Ovary (tissue), 9 donors: ENCODE measurements around the gene GPR183. TPM values are rescaled to one million over a fixed set of nuclear protein-coding genes. Genes with fewer than 3 reads are reported as not detected.

ENCODE experiments used
- DNase-seq, 5 donors: peaks; one replicate each; pipeline ENCODE4 v3.0.0-alpha.2; 2019 to 2020
- H3K27ac ChIP-seq, 2 donors: fragments of 200-600 bp; one replicate each; pipeline versions ENCODE4 v1.5.1 to v1.8.0; 2019 to 2022
- H3K27me3 ChIP-seq: fragments of 200-600 bp; one replicate; pipeline ENCODE4 v1.8.0; 2022
- H3K36me3 ChIP-seq: fragments of 200-600 bp; sonication (generic); one replicate; pipeline ENCODE4 v1.5.1; 2019
- H3K4me1 ChIP-seq: one replicate; pipeline ENCODE4 v1.8.1; 2013; ENCODE audit warnings: mild to moderate bottlenecking, moderate library complexity; ENCODE audit not compliant: insufficient read depth
- H3K4me3 ChIP-seq: fragments of 200-600 bp; sonication (generic); one replicate; pipeline ENCODE4 v1.5.1; 2017
- H3K9me3 ChIP-seq, 2 donors: fragments of 200-600 bp in 1 of 2; sonication (generic) in 1 of 2; one replicate each; pipeline versions ENCODE4 v1.5.1 to v1.8.1; 2013 to 2019; ENCODE audit warnings: mild to moderate bottlenecking in 1 of 2, moderate library complexity in 1 of 2
- CTCF ChIP-seq, 3 donors: fragments of 450-650 bp in 2 of 3; fragments of 200-600 bp in 1 of 3; IDR thresholded peaks; one replicate each; pipeline versions ENCODE4 v1.5.1 to v1.8.0; 2016 to 2022; ENCODE audit warnings: antibody characterized with exemption in 3 of 3, mild to moderate bottlenecking in 1 of 3
- EP300 ChIP-seq: sonication (generic); formaldehyde crosslinking; IDR thresholded peaks from one replicate; pipeline ENCODE4 v1.6.1; 2017; ENCODE audit warnings: antibody characterized with exemption
- POLR2A ChIP-seq: fragments of 450-650 bp; IDR thresholded peaks from one replicate; pipeline ENCODE4 v1.6.1; 2017; ENCODE audit warnings: antibody characterized with exemption, mild to moderate bottlenecking, moderate library complexity
- WGBS, 3 donors: extraction: QIAGEN DNeasy Blood & Tissue Kit in 1 of 3; methylation state at CpG; one replicate each; pipeline versions ENCODE4 v1.1.5 to v1.1.7; 2013 to 2017; 5-methylcytosine and 5-hydroxymethylcytosine counted together
- intact Hi-C, 4 donors: fragments of 100-400 bp; cut with DNase I; formaldehyde crosslinking; loops; one replicate each; pipeline versions ENCODE4 v1.11.0 to v1.15.1; 2022 to 2023
- polyA plus RNA-seq, 2 donors: library from polyadenylated mRNA; stranded (reverse); fragments of 200-250 nt in 1 of 2; fragments of 350-450 nt in 1 of 2; fragmentation: Illumina TruSeq in 1 of 2; extraction: RNeasy Lipid Tissue Mini Kit (QIAGEN cat#74804) in 1 of 2; gene quantifications; one replicate each; pipeline ENCODE4 v1.2.3, GENCODE V29; 2013 to 2014
- total RNA-seq, 7 donors: library from RNA; depleted of rRNA in 2 of 7; stranded (reverse); fragments of >200 nt in 2 of 7; fragmentation: NEBNext Ultra II Directional in 3 of 7; extraction: Animal tissue kit (Norgen Biotek cat#: 25700) in 3 of 7; gene quantifications; one replicate each; pipeline versions ENCODE4 v1.1.0 to v1.2.4, GENCODE V29; 2016 to 2023
- donor health status: DM: no; HTN: no; CAD: no; lungs with moderate emphysema.
- donor health status: DM: no; HTN: no; CAD: no.
- donor health status: Bipolar disorder and iron deficiency.
- donor health status: DM: yes; HTN: yes; CAD: no.
- donor health status: DM: no; HTN: no; CAD: no.
- donor health status: DM: yes; HTN: yes; CAD: no.

Gene GPR183
- total and polyA plus RNA-seq, 9 donors: 2.4 to 14.6 (median 5.5) TPM

- WGBS, 3 donors: 32 to 48% (median 47%) methylated on average over 1 of the region's 1 CpG
- Histone ChIP-seq H3K27me3 (no peaks in the 10 kb centered on the region), H3K4me3 (no peak overlapping the region), H3K27ac (no peak overlapping the region), H3K9me3 (no peaks in the 10 kb centered on the region), H3K4me1 (no peaks in the 10 kb centered on the region), H3K36me3 (no peaks in the 10 kb centered on the region)
- DNase-seq: no peak
- intact Hi-C loops: no loop called here
- TF ChIP-seq EP300: no peak
These were observed 32.1 kb downstream of the GPR183 start for GRCh38 chr13:99275093-99275469.

GRCh38 chr13:99273128-99273527, 34.1 kb downstream of the GPR183 start:
- no peak for TF ChIP-seq EP300
- no peak for TF ChIP-seq POLR2A
- TF ChIP-seq CTCF (IDR thresholded peaks at IDR 0.05): no peak
- Histone ChIP-seq H3K27me3 (no peaks in the 10 kb centered on the region), H3K4me3 (no peak overlapping the region), H3K36me3 (no peaks in the 10 kb centered on the region), H3K27ac (no peak overlapping the region), H3K9me3 (no peaks in the 10 kb centered on the region), H3K4me1 (no peaks in the 10 kb centered on the region)
- no peak for DNase-seq
- intact Hi-C loops: loop anchor here in 2 of 4 donors (5.0 kb wide), 2 partner anchors 154 to 159 kb away; no protein-coding TSS in a partner anchor
- WGBS, 3 donors: 97 to 99% (median 98%) methylated on average over 2 of the region's 2 CpGs

- Histone ChIP-seq H3K4me3 (no peak overlapping the region), H3K4me1 (no peaks in the 10 kb centered on the region), H3K9me3 (no peaks in the 10 kb centered on the region), H3K27me3 (no peaks in the 10 kb centered on the region), H3K36me3 (no peaks in the 10 kb centered on the region), H3K27ac (no peak overlapping the region)
- no peak for DNase-seq
- intact Hi-C loops: loop anchor here in 2 of 4 donors (5.0 kb wide), 2 partner anchors 155 to 160 kb away; no protein-coding TSS in a partner anchor
- no peak for TF ChIP-seq CTCF (IDR thresholded peaks at IDR 0.05)
- no peak for TF ChIP-seq POLR2A
- TF ChIP-seq EP300: no peak
- WGBS, 3 donors: 97 to 100% (median 98%) methylated on average over 2 of the region's 2 CpGs
These were observed 34.7 kb downstream of the GPR183 start for GRCh38 chr13:99272481-99272880.

- TF ChIP-seq EP300 (no peak), CTCF (IDR thresholded peaks at IDR 0.05) (no peak), POLR2A (no peak)
- Histone ChIP-seq H3K4me3 (no peak overlapping the region), H3K27ac (no peak overlapping the region), H3K9me3 (no peaks in the 10 kb centered on the region), H3K36me3 (no peaks in the 10 kb centered on the region), H3K4me1 (no peaks in the 10 kb centered on the region), H3K27me3 (no peaks in the 10 kb centered on the region)
- no peak for DNase-seq
- 83 to 90% (median 87%) methylated on average over 3 of the region's 3 CpGs for WGBS, 3 donors
- intact Hi-C loops: loop anchor here in 3 of 4 donors (2.0 to 5.0 kb wide), 3 partner anchors 156 to 166 kb away; no protein-coding TSS in a partner anchor
These were observed 36.0 kb downstream of the GPR183 start for GRCh38 chr13:99271249-99271648.

GRCh38 chr13:99270518-99270917, 36.7 kb downstream of the GPR183 start:
- no peaks in the 10 kb centered on the region for H3K9me3 ChIP-seq
- no peaks in the 10 kb centered on the region for H3K36me3 ChIP-seq
- TF ChIP-seq EP300: no peak
- TF ChIP-seq POLR2A: no peak
- no peak for TF ChIP-seq CTCF (IDR thresholded peaks at IDR 0.05)
- H3K4me1 ChIP-seq: no peaks in the 10 kb centered on the region
- H3K27me3 ChIP-seq: no peaks in the 10 kb centered on the region
- 90 to 95% (median 91%) methylated on average over 2 of the region's 2 CpGs for WGBS, 3 donors
- intact Hi-C loops: loop anchor here in 3 of 4 donors (2.0 to 5.0 kb wide), 3 partner anchors 157 to 166 kb away; no protein-coding TSS in a partner anchor
- no peak overlapping the region for H3K4me3 ChIP-seq
- no peak for DNase-seq
- no peak overlapping the region for H3K27ac ChIP-seq
